Stimulated activated naive CD8-positive, alpha-beta T cell treated with anti-CD3 and anti-CD28 coated beads, Interleukin-15, Interleukin-2, amounts not matched to agents 100 U/mL and 50 U/mL, for 24 hours (primary cell): ENCODE data around the gene MOSPD3.
"Not testable (repeated sequence)": the region's sequence is repeated elsewhere in the genome, so short reads cannot be mapped to it uniquely, and the experiment has no call there.

ENCODE experiments used
- ATAC-seq: fragments of 150-1000 bp; cut with Tn5 transposase; one replicate; pipeline ENCODE4 v1.10.0; 2021
- DNase-seq: peaks from one replicate; pipeline ENCODE4 v3.0.0; 2021

Gene MOSPD3

GRCh38 chr7:100626055-100626454, 13.7 kb downstream of the MOSPD3 start:
- DNase-seq, result no peak
- ATAC-seq, result no peak

GRCh38 chr7:100626530-100627237, 14.3 kb downstream of the MOSPD3 start:
- ATAC-seq, result peak; percentile 94
- peak; percentile 88 for DNase-seq

- DNase-seq (no peak), ATAC-seq (no peak)
Observed at GRCh38 chr7:100627238-100627549, 14.9 kb downstream of the MOSPD3 start.

- ATAC-seq (no peak), DNase-seq (peak; percentile 56)
Observed at GRCh38 chr7:100629117-100629716, 16.9 kb downstream of the MOSPD3 start.

GRCh38 chr7:100630066-100630465, 17.7 kb downstream of the MOSPD3 start:
- no peak for ATAC-seq

GRCh38 chr7:100632951-100633717, 20.8 kb downstream of the MOSPD3 start:
- ATAC-seq (peak; percentile 77), DNase-seq (peak; percentile 77)

More at GRCh38 chr7:100630066-100630465, 17.7 kb downstream of the MOSPD3 start:
- DNase-seq, result no peak

- DNase-seq (no peak), ATAC-seq (no peak)
Observed at GRCh38 chr7:100639995-100640516, 27.7 kb downstream of the MOSPD3 start.

- DNase-seq (no peak), ATAC-seq (no peak)
Observed at GRCh38 chr7:100640517-100641440, 28.4 kb downstream of the MOSPD3 start.

- no peak for DNase-seq
- ATAC-seq, result no peak
Observed at GRCh38 chr7:100641463-100641859, 29.1 kb downstream of the MOSPD3 start, which contains the start of gene TFR2. TSS of gene TFR2 (minus strand) at chr7:100641552. CDS start at chr7:100641509, 43 bp downstream.

GRCh38 chr7:100641860-100642533, 29.7 kb downstream of the MOSPD3 start:
- ATAC-seq (no peak), DNase-seq (no peak)

- peak; percentile 50 for ATAC-seq
- peak; percentile 41 for DNase-seq
Observed at GRCh38 chr7:100642534-100642907, 30.2 kb downstream of the MOSPD3 start.

- DNase-seq (no peak), ATAC-seq (no peak)
Observed at GRCh38 chr7:100649826-100650565, 37.7 kb downstream of the MOSPD3 start.

- no peak for DNase-seq
- no peak for ATAC-seq
Observed at GRCh38 chr7:100654908-100655831, 42.8 kb downstream of the MOSPD3 start.

GRCh38 chr7:100655908-100656674, 43.8 kb downstream of the MOSPD3 start, which contains the start of gene ACTL6B:
TSS of gene ACTL6B (minus strand) at chr7:100656448. CDS start at chr7:100656354, 94 bp downstream.
- ATAC-seq, result peak; percentile 53

GRCh38 chr7:100662194-100662776, 49.9 kb downstream of the MOSPD3 start:
- not testable (repeated sequence) for ATAC-seq, DNase-seq

More at GRCh38 chr7:100655908-100656674, 43.8 kb downstream of the MOSPD3 start, which contains the start of gene ACTL6B:
- peak; percentile 71 for DNase-seq
